Activated CD4-positive, alpha-beta T cell treated with anti-CD3 and anti-CD28 coated beads for 24 hours (primary cell): Measurements from ENCODE around the gene NHEJ1.
"Not testable (repeated sequence)": the region's sequence is repeated elsewhere in the genome, so short reads cannot be mapped to it uniquely, and the experiment has no call there.

Experiments used
- DNase-seq, 2 donors: peaks; one replicate each; pipeline ENCODE4 v3.0.0-alpha.2; 2020; ENCODE audit warnings: low read depth in 2 of 2

Gene NHEJ1

DNA sequence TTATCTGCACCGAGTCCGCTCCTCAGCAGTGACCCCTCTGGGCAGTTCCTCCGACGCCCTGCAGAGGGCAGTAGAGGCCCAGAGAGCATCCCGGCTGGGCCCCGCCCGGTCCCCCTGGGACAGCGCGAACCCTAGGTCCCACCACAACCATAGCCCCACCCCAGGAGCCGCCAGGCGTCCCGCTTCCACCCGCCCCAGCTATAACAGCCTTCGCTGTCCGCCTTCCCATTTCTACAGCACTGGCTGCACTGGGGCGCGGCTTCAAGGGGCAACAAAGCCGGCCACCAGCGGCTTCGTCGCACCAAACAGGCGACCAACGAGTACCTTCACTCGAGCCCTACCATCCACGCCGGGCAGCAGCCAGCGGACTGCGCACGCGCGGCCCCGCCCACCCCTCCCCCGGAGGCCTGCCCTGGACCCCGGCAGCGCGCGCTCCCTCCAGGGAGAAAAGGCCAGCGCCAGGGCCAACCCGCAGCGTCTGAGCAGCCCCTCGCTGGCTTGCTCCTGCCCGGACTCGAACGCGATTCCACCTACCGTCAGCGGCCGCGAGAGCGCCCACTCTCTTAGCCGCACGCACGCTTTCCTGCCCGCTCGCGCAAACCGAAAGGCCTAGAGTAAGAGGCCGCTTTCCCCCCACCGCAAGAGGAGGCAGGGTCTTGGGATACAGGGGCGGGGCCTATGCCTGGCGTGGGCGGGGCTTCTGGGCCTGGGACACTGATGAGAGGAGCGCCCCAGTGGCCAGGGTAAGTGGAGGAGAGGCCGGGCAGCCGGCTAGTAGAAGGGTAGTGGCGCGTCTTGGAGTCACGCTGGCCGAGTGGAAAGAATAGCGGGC, at the start of gene NHEJ1:
Gene NHEJ1, minus strand, starts transcription at position 630 of the 832 bp plus-strand sequence. CDS start 2,453 bp downstream, outside the sequence.
- peak; percentile 91 to 95 for DNase-seq

DNA sequence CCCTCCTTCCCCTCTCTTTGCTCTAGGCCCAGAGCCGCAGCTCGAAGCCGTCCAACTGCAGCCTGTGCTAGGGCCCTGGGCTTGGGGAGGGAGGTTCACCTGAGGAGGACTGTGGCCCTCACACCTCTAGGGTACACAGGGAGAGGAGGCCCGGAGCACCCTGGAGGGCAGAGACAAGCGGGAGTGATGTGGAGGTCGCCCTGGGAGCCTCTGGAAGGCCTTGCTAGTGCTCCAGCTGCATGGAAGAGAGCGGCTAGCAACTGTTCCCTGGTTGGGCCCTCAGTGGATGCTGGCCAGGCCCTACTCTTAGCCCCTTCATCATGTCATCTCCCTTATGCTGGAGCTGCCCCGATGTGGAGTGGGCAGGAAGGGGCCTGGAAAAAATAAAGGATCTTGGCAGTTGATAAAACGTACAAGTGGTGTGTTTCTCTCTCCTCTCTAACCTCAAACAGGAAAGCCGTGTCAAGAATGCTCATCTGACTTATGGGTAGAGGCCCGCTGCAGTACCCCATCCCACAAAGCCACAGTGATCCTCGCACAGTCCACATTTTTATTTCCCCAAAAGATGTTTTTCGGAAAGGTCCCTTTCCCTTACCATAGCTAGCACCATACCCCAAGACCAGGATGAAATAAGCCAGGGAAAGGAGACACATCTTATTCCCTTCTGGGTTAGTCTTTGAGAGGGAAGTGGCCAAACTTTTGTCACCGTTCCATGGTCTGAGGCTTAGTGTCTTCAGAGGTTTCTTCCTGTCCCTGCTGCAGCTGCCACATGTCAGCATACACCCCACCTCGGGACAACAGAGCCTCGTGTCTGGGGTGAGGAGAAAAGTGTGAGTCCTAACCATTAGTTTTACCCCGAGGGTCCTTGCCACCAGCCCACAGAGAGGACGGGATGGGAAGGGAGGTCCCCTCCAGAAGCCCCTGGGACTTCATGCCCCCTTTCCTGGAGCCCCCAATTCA, 48.9 kb upstream of the NHEJ1 start:
- DNase-seq = no peak

GRCh38 chr2:219207884-219208740, 47.5 kb upstream of the NHEJ1 start:
- no peak for DNase-seq

- no peak for DNase-seq
Measured at GRCh38 chr2:219207134-219207883, 46.7 kb upstream of the NHEJ1 start.

GRCh38 chr2:219206328-219207133, 45.9 kb upstream of the NHEJ1 start, which contains the start of gene ZFAND2B:
Gene ZFAND2B, plus strand, starts transcription at chr2:219206782. Its CDS starts 206 bp downstream, at chr2:219206988.
- peak; percentile 91 to 93 for DNase-seq

DNA sequence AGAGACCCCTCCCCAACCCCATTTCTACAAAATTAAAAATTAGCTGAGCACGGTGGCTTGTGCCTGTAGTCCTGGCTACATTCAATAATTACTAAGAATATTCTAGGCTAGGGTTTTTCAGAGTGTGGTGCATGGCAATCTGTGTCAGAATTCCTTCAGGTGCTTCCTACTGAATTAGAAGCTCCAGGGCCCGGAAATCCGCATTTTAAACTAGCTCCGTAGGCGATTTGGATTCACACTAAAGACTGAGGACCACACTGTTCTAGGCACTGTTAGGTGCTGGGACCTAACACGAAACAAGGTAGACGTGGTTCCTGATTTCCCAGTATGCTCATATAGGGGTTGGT, 45.3 kb upstream of the NHEJ1 start:
- DNase-seq = no peak

GRCh38 chr2:219205165-219205538, 44.5 kb upstream of the NHEJ1 start:
- DNase-seq = no peak

- no peak for DNase-seq
Measured at GRCh38 chr2:219204425-219205164, 44.0 kb upstream of the NHEJ1 start.

GRCh38 chr2:219201331-219201730, 40.7 kb upstream of the NHEJ1 start:
- not testable (repeated sequence) for DNase-seq

DNA sequence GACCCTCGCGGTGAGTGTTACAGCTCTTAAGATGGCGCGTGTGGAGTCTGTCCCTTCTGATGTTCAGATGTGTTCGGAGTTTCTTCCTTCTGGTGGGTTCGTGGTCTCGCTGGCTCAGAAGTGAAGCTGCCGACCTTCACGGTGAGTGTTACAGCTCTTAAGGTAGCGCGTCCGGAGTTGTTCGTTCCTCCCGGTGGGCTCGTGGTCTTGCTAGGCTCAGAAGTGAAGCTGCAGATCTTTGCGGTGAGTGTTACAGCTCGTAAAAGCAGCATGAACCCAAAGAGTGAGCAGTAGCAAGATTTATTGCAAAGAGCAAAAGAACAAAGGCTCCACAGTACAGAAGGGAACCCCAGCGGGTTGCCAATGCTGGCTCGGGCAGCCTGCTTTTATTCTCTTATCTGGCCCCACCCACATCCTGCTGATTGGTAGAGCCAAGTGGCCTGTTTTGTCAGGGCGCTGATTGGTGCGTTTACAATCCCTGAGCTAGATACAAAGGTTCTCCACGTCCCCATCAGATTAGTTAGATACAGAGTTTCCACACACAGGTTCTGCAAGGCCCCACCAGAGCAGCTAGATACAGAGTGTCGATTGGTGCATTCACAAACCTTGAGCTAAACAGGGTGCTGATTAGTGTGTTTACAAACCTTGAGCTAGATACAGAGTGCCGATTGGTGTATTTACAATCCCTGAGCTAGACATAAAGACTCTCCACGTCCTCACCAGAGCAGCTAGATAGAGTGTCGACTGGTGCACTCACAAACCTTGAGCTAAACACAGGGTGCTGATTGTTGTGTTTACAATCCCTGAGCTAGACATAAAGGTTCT, 40.1 kb upstream of the NHEJ1 start:
- DNase-seq = not testable (repeated sequence)

GRCh38 chr2:219199470-219200211, 39.0 kb upstream of the NHEJ1 start:
- no peak for DNase-seq

- DNase-seq = no peak
Measured at GRCh38 chr2:219198974-219199373, 38.4 kb upstream of the NHEJ1 start.

DNA sequence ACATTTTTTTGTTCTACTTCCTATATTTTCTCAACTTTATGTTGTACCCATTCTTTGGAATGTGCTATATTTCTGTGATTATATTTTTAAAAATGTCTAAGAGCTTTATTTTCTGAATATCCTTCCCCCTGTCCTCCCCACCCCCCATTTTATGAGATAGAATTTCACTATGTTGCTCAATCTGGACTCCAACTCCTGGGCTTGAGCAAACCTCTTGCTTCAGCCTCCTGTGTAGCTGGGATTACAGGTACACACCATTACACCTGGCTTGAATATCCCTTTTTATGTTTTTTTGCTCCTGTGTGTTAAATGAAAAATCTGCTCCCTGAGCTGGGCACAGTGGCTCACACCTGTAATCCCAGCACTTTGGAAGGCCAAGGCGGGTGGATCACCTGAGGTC, 36.8 kb upstream of the NHEJ1 start:
- DNase-seq = no peak

- no peak for DNase-seq
Measured at GRCh38 chr2:219186754-219187456, 26.3 kb upstream of the NHEJ1 start.

DNA sequence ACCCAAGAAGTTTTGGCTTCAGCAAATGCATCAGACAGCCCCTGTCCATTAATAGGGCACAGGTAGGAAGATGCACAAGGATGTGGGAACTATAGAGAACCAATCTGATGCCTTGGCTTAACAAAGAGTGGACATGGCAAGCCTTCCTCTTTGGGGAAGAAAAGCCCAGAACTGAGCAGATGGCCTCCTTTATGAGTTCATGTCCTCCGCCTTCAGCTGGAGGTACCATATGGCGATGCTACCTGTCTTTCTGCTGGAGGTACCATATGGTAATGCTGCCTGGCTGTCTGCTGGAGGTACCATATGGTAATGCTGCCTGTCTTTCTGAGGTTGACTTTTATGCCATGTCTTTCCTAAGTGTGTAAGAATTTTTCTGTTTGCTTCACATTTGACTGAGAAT, 23.5 kb upstream of the NHEJ1 start:
- no peak for DNase-seq

DNA sequence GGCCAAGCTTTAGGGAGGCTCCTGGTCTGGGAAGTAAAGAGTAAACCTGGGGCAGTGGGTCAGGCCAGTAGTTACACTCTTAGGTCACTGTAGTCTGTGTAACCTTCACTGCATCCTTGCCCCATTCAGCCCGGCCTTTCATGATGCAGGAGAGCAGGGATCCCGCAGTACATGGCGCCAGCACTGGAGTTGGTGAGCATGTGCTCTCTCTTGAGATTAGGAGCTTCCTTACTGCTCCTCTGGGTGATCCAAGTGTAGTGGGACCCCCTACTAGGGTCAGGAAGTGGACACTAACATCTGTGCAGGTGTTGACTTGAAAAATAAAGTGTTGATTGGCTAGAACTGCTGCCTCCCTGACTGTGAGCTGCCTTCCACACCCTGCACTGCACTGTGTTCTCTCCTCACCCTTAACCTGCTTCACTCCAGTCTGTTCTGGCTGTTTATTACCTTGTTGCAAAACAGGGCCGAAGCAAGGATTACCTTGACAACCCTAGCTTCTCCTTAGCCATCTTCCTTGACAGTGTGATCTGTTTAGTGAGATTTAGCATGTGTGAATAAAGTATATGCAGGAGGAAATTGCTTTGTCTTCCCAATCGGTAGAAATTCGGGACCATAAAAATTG, 22.6 kb upstream of the NHEJ1 start:
- no peak for DNase-seq
